Measurements from ENCODE around the gene TBC1D1. TPM values are rescaled to one million over a fixed set of nuclear protein-coding genes. Genes with fewer than 3 reads are reported as not detected.
"Not testable (repeated sequence)": the region's sequence is repeated elsewhere in the genome, so short reads cannot be mapped to it uniquely, and the experiment has no call there.

Gene TBC1D1
- polyA plus RNA-seq, 1 donor (not counting 4 experiments of a cell fraction or from before 2014, with no cell fraction given) = 32.5 TPM

DNA sequence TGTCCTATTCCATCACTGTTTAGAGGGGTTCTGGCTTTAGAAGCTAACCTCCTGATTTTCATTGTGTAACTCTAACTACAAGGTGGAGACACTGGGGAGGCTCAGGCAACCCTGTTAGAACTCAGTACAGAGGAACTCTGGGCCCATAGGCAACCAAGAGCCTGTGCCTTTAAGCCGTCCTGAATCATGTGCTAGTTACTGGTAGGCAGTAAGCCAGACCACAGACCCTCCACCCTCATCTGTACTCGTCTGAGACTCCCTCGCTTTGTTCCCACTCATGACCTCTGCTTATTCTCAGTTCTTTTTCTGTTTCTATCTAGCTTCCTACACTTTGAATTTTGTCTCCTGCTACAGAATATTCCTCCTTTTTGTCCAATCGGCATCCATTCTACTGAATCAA, 31.4 kb downstream of the TBC1D1 start:
- dilution Hi-C loops (cut with MboI; ENCODE audit: extremely low pct_ligation_motif_present, low sequenced_read_pairs) = no loop called here
- no peak overlapping the region for H3K27ac ChIP-seq (ENCODE audit: control insufficient read depth, insufficient read depth, low read length)

DNA sequence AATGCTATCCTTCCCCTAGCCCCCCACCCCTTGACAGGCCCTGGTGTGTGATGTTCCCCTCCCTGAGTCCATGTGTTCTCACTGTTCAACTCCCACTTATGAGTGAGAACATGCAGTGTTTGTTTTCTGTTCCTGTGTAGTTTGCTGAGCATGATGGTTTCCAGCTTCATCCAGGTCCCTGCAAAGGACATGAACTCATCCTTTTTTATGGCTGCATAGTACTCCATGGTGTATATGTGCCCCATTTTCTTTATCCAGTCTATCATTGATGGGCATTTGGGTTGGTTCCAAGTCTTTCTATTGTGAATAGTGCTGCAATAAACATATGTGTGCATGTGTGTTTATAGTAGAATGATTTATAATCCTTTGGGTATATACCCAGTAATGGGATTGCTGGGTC, 32.2 kb downstream of the TBC1D1 start:
- H3K9ac ChIP-seq (ENCODE audit: control insufficient read depth, extremely low read depth, insufficient read depth, low read length); H3K4me2 ChIP-seq (ENCODE audit: control insufficient read depth, extremely low read depth, insufficient read depth, low read depth, low read length); DNase-seq (ENCODE audit: low read depth, low spot score); H3K79me2 ChIP-seq (ENCODE audit: control insufficient read depth, insufficient read depth, low read length); dilution Hi-C loops (cut with MboI; ENCODE audit: extremely low pct_ligation_motif_present, low sequenced_read_pairs); H3K4me3 ChIP-seq (ENCODE audit: control insufficient read depth in 2 of 3, extremely low read depth in 1 of 3, insufficient read depth in 2 of 3, low read depth in 1 of 3, low read length in 3 of 3); H2AFZ ChIP-seq (ENCODE audit: control insufficient read depth, low read length); H3K27ac ChIP-seq (ENCODE audit: control insufficient read depth, insufficient read depth, low read length); H3K4me1 ChIP-seq (ENCODE audit: control insufficient read depth, extremely low read depth, insufficient read depth, low read length); H3K36me3 ChIP-seq (ENCODE audit: control insufficient read depth in 2 of 2, extremely low read depth in 1 of 2, insufficient read depth in 2 of 2, low read length in 2 of 2); H3K9me1 ChIP-seq (ENCODE audit: control insufficient read depth, extremely low read depth, insufficient read depth, low read length); H4K20me1 ChIP-seq (ENCODE audit: control insufficient read depth, extremely low read depth, insufficient read depth, low read length); FAIRE-seq; H3K9me3 ChIP-seq (ENCODE audit: control insufficient read depth, low read depth, low read length); H3K27me3 ChIP-seq (ENCODE audit: control insufficient read depth, extremely low read depth, insufficient read depth, low read length): not testable (repeated sequence)

More for the DNA sequence above, 31.4 kb downstream of the TBC1D1 start:
- H3K79me2 ChIP-seq (ENCODE audit: control insufficient read depth, insufficient read depth, low read length) = no peaks in the 10 kb centered on the region
- no peaks in the 10 kb centered on the region for H3K9me3 ChIP-seq (ENCODE audit: control insufficient read depth, low read depth, low read length)
- FAIRE-seq (no peak), DNase-seq (ENCODE audit: low read depth, low spot score) (no peak)
- no peak overlapping the region for H3K4me2 ChIP-seq (ENCODE audit: control insufficient read depth, extremely low read depth, insufficient read depth, low read depth, low read length)
- no peak for TF ChIP-seq CTCF (optimal IDR thresholded peaks at IDR 0.05 in 1 of 3, IDR thresholded peaks at IDR 0.05 in 1 of 3, conservative IDR thresholded peaks at IDR 0.05 in 1 of 3; ENCODE audit: extremely low read depth in 1 of 3, insufficient read depth in 2 of 3, low read length in 3 of 3)
- no peak for TF ChIP-seq EZH2 (IDR thresholded peaks at IDR 0.05; ENCODE audit: low read length)
- H3K9ac ChIP-seq (ENCODE audit: control insufficient read depth, extremely low read depth, insufficient read depth, low read length) = no peak overlapping the region
- no peaks in the 10 kb centered on the region for H3K4me1 ChIP-seq (ENCODE audit: control insufficient read depth, extremely low read depth, insufficient read depth, low read length)
- H3K4me3 ChIP-seq (ENCODE audit: control insufficient read depth in 2 of 3, extremely low read depth in 1 of 3, insufficient read depth in 2 of 3, low read depth in 1 of 3, low read length in 3 of 3) = no peak overlapping the region
- H4K20me1 ChIP-seq (ENCODE audit: control insufficient read depth, extremely low read depth, insufficient read depth, low read length) = no peaks in the 10 kb centered on the region
- no peaks in the 10 kb centered on the region for H3K36me3 ChIP-seq (ENCODE audit: control insufficient read depth in 2 of 2, extremely low read depth in 1 of 2, insufficient read depth in 2 of 2, low read length in 2 of 2)
- no peaks in the 10 kb centered on the region for H3K27me3 ChIP-seq (ENCODE audit: control insufficient read depth, extremely low read depth, insufficient read depth, low read length)
- H2AFZ ChIP-seq (ENCODE audit: control insufficient read depth, low read length) = no peak overlapping the region
- H3K9me1 ChIP-seq (ENCODE audit: control insufficient read depth, extremely low read depth, insufficient read depth, low read length) = no peaks in the 10 kb centered on the region

- Histone ChIP-seq H2AFZ (ENCODE audit: control insufficient read depth, low read length) (no peak overlapping the region), H3K27me3 (ENCODE audit: control insufficient read depth, extremely low read depth, insufficient read depth, low read length) (no peaks in the 10 kb centered on the region), H4K20me1 (ENCODE audit: control insufficient read depth, extremely low read depth, insufficient read depth, low read length) (no peaks in the 10 kb centered on the region), H3K4me2 (ENCODE audit: control insufficient read depth, extremely low read depth, insufficient read depth, low read depth, low read length) (no peak overlapping the region), H3K27ac (ENCODE audit: control insufficient read depth, insufficient read depth, low read length) (no peak overlapping the region), H3K9me1 (ENCODE audit: control insufficient read depth, extremely low read depth, insufficient read depth, low read length) (no peaks in the 10 kb centered on the region), H3K4me1 (ENCODE audit: control insufficient read depth, extremely low read depth, insufficient read depth, low read length) (no peaks in the 10 kb centered on the region), H3K36me3 (ENCODE audit: control insufficient read depth in 2 of 2, extremely low read depth in 1 of 2, insufficient read depth in 2 of 2, low read length in 2 of 2) (no peaks in the 10 kb centered on the region), H3K9ac (ENCODE audit: control insufficient read depth, extremely low read depth, insufficient read depth, low read length) (no peak overlapping the region), H3K4me3 (ENCODE audit: control insufficient read depth in 2 of 3, extremely low read depth in 1 of 3, insufficient read depth in 2 of 3, low read depth in 1 of 3, low read length in 3 of 3) (no peak overlapping the region), H3K79me2 (ENCODE audit: control insufficient read depth, insufficient read depth, low read length) (no peaks in the 10 kb centered on the region), H3K9me3 (ENCODE audit: control insufficient read depth, low read depth, low read length) (no peaks in the 10 kb centered on the region)
- dilution Hi-C loops (cut with MboI; ENCODE audit: extremely low pct_ligation_motif_present, low sequenced_read_pairs) = no loop called here
- TF ChIP-seq CTCF (optimal IDR thresholded peaks at IDR 0.05 in 1 of 3, IDR thresholded peaks at IDR 0.05 in 1 of 3, conservative IDR thresholded peaks at IDR 0.05 in 1 of 3; ENCODE audit: extremely low read depth in 1 of 3, insufficient read depth in 2 of 3, low read length in 3 of 3) (no peak), EZH2 (IDR thresholded peaks at IDR 0.05; ENCODE audit: low read length) (no peak)
- DNase-seq (ENCODE audit: low read depth, low spot score) (no peak), FAIRE-seq (no peak)
Measured at GRCh38 chr4:37924946-37925345, 34.1 kb downstream of the TBC1D1 start.

Measured in keratinocyte (primary cell).